Ovary (tissue), 9 donors: ENCODE results near the gene PDE8A. TPM values are rescaled to one million over a fixed set of nuclear protein-coding genes. Genes with fewer than 3 reads are reported as not detected.

Source experiments
- DNase-seq, 5 donors: peaks; one replicate each; pipeline ENCODE4 v3.0.0-alpha.2; 2019 to 2020
- H3K27ac ChIP-seq, 2 donors: fragments of 200-600 bp; one replicate each; pipeline versions ENCODE4 v1.5.1 to v1.8.0; 2019 to 2022
- H3K27me3 ChIP-seq: fragments of 200-600 bp; one replicate; pipeline ENCODE4 v1.8.0; 2022
- H3K36me3 ChIP-seq: fragments of 200-600 bp; sonication (generic); one replicate; pipeline ENCODE4 v1.5.1; 2019
- H3K4me1 ChIP-seq: one replicate; pipeline ENCODE4 v1.8.1; 2013; ENCODE audit warnings: mild to moderate bottlenecking, moderate library complexity; ENCODE audit not compliant: insufficient read depth
- H3K4me3 ChIP-seq: fragments of 200-600 bp; sonication (generic); one replicate; pipeline ENCODE4 v1.5.1; 2017
- H3K9me3 ChIP-seq, 2 donors: fragments of 200-600 bp in 1 of 2; sonication (generic) in 1 of 2; one replicate each; pipeline versions ENCODE4 v1.5.1 to v1.8.1; 2013 to 2019; ENCODE audit warnings: mild to moderate bottlenecking in 1 of 2, moderate library complexity in 1 of 2
- EP300 ChIP-seq: sonication (generic); formaldehyde crosslinking; IDR thresholded peaks from one replicate; pipeline ENCODE4 v1.6.1; 2017; ENCODE audit warnings: antibody characterized with exemption
- POLR2A ChIP-seq: fragments of 450-650 bp; IDR thresholded peaks from one replicate; pipeline ENCODE4 v1.6.1; 2017; ENCODE audit warnings: antibody characterized with exemption, mild to moderate bottlenecking, moderate library complexity
- WGBS, 3 donors: extraction: QIAGEN DNeasy Blood & Tissue Kit in 1 of 3; methylation state at CpG; one replicate each; pipeline versions ENCODE4 v1.1.5 to v1.1.7; 2013 to 2017; 5-methylcytosine and 5-hydroxymethylcytosine counted together
- intact Hi-C, 4 donors: fragments of 100-400 bp; cut with DNase I; formaldehyde crosslinking; loops; one replicate each; pipeline versions ENCODE4 v1.11.0 to v1.15.1; 2022 to 2023
- polyA plus RNA-seq, 2 donors: library from polyadenylated mRNA; stranded (reverse); fragments of 200-250 nt in 1 of 2; fragments of 350-450 nt in 1 of 2; fragmentation: Illumina TruSeq in 1 of 2; extraction: RNeasy Lipid Tissue Mini Kit (QIAGEN cat#74804) in 1 of 2; gene quantifications; one replicate each; pipeline ENCODE4 v1.2.3, GENCODE V29; 2013 to 2014
- total RNA-seq, 7 donors: library from RNA; depleted of rRNA in 2 of 7; stranded (reverse); fragments of >200 nt in 2 of 7; fragmentation: NEBNext Ultra II Directional in 3 of 7; extraction: Animal tissue kit (Norgen Biotek cat#: 25700) in 3 of 7; gene quantifications; one replicate each; pipeline versions ENCODE4 v1.1.0 to v1.2.4, GENCODE V29; 2016 to 2023
- TF ChIP-seq, protein P1 (sequence below), 3 donors: fragments of 450-650 bp in 2 of 3; fragments of 200-600 bp in 1 of 3; IDR thresholded peaks; one replicate each; pipeline versions ENCODE4 v1.5.1 to v1.8.0; 2016 to 2022; ENCODE audit warnings: antibody characterized with exemption in 3 of 3, mild to moderate bottlenecking in 1 of 3
- donor health status: DM: no; HTN: no; CAD: no; lungs with moderate emphysema.
- donor health status: DM: no; HTN: no; CAD: no.
- donor health status: Bipolar disorder and iron deficiency.
- donor health status: DM: yes; HTN: yes; CAD: no.
- donor health status: DM: no; HTN: no; CAD: no.
- donor health status: DM: yes; HTN: yes; CAD: no.

Gene PDE8A
- total and polyA plus RNA-seq, 9 donors = 13.8 to 61.8 (median 33.2) TPM

DNA sequence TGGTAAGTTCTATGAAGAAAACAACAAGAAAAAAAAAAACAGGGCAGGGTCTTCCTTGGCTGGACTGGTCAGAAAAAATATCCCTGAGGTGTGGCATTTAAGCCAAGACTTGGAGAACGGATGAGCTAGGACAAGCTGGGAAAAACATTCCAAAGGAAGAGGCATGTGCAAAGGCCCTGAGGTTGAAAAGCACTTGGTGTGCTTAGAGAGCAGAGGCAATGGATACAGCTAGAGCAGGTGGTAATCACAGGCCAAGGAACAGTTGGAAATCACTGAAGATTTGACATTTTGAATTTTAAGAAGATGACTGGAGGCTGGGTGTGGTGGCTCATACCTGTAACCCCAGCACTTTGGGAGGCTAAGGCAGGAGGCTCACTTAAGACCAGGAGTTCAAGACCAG, 42.9 kb upstream of the PDE8A start:
- no peak for DNase-seq
- 88 to 98% (median 92%) methylated on average over 1 of the region's 1 CpG for WGBS, 3 donors
- H3K9me3 ChIP-seq = no peaks in the 10 kb centered on the region
- no peak overlapping the region for H3K4me3 ChIP-seq
- intact Hi-C loops = loop anchor here in 1 of 4 donors (10.0 kb wide), 1 partner anchor 354 kb away; no protein-coding TSS in a partner anchor
- no peaks in the 10 kb centered on the region for H3K36me3 ChIP-seq
- no peak for TF ChIP-seq POLR2A
- TF ChIP-seq, protein P1, sequence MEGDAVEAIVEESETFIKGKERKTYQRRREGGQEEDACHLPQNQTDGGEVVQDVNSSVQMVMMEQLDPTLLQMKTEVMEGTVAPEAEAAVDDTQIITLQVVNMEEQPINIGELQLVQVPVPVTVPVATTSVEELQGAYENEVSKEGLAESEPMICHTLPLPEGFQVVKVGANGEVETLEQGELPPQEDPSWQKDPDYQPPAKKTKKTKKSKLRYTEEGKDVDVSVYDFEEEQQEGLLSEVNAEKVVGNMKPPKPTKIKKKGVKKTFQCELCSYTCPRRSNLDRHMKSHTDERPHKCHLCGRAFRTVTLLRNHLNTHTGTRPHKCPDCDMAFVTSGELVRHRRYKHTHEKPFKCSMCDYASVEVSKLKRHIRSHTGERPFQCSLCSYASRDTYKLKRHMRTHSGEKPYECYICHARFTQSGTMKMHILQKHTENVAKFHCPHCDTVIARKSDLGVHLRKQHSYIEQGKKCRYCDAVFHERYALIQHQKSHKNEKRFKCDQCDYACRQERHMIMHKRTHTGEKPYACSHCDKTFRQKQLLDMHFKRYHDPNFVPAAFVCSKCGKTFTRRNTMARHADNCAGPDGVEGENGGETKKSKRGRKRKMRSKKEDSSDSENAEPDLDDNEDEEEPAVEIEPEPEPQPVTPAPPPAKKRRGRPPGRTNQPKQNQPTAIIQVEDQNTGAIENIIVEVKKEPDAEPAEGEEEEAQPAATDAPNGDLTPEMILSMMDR (IDR thresholded peaks at IDR 0.05) = no peak
- no peak overlapping the region for H3K27ac ChIP-seq
- H3K4me1 ChIP-seq = no peaks in the 10 kb centered on the region
- no peaks in the 10 kb centered on the region for H3K27me3 ChIP-seq

DNA sequence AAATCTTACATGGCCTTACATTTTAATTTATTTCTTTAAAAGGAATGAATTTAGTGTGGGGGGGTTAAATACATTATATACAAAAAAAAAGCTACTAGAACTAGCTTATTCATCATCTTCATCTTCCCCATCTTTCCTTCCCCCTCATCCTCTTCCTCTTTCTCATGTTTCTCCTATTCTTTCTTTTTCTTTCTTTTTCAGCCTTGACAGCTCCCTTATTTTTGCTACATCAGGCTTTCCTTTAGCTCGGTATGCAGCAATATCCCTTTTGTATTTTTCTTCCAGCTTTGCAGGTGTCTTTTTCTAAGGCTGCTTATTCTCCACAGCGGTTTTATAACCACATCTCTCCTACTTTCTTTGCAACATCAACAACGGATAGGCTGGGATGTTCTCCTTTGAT, 41.3 kb upstream of the PDE8A start:
- no peak overlapping the region for H3K4me3 ChIP-seq
- no peaks in the 10 kb centered on the region for H3K36me3 ChIP-seq
- DNase-seq = no peak
- WGBS, 3 donors = 42 to 64% (median 58%) methylated on average over 3 of the region's 3 CpGs
- no peaks in the 10 kb centered on the region for H3K4me1 ChIP-seq
- H3K9me3 ChIP-seq = no peaks in the 10 kb centered on the region
- intact Hi-C loops = no loop called here
- H3K27me3 ChIP-seq = no peaks in the 10 kb centered on the region
- H3K27ac ChIP-seq = no peak overlapping the region
- TF ChIP-seq, protein P1 (IDR thresholded peaks at IDR 0.05) = no peak
- no peak for TF ChIP-seq POLR2A
- TF ChIP-seq EP300 = no peak

DNA sequence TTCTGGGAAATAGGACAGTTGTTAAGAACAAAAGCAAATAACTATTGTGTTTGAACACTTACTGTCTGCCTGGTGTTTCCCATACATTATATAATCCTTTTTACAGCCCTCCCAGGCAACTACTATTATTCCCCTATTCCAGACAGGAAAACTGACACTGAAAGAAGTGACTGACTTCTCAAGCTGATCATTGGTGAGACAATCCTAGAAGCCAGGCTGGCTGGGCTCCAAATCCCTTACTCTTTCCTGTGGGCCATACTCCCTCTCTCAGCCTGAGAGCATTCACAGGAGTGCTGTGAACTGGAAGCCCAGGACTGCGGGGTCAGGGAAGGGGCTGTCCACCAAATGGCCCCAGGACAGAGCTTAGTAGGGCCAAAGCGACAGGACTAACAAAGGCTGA, 39.2 kb upstream of the PDE8A start:
- Histone ChIP-seq H3K27ac (no peak overlapping the region), H3K27me3 (no peaks in the 10 kb centered on the region), H3K4me3 (no peak overlapping the region), H3K4me1 (peaks cover 3% of the 10 kb centered on the region), H3K9me3 (no peaks in the 10 kb centered on the region), H3K36me3 (no peaks in the 10 kb centered on the region)
- intact Hi-C loops = no loop called here
- DNase-seq = no peak
- 88 to 98% (median 93%) methylated on average over 2 of the region's 2 CpGs for WGBS, 3 donors
- TF ChIP-seq EP300 (no peak), POLR2A (no peak)
- TF ChIP-seq, protein P1 (IDR thresholded peaks at IDR 0.05) = no peak

DNA sequence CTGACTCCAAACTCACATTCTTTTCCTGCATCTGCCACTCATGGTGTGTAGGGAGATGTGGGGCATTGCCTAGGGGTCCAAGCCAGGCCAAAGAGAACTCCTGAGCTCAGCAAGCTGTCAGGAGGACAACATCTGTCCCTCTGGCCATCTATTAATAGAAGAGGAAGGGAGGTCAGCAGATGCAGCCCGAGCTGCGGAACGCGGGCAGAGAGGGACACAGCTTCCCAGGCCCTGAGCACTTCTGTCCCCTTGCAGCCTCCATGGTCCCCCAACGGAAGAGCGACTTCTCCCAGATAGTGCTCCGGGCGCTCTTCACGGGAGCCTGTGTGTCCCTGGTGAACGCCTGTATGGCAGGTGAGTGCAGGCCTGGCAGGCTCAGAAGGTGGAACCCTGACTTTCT, 37.3 kb upstream of the PDE8A start:
- H3K4me1 ChIP-seq = peaks cover 3% of the 10 kb centered on the region
- WGBS, 3 donors = 93 to 95% (median 95%) methylated on average over 10 of the region's 10 CpGs
- no peaks in the 10 kb centered on the region for H3K36me3 ChIP-seq
- H3K4me3 ChIP-seq = no peak overlapping the region
- H3K27me3 ChIP-seq = no peaks in the 10 kb centered on the region
- no peaks in the 10 kb centered on the region for H3K9me3 ChIP-seq
- intact Hi-C loops = no loop called here
- TF ChIP-seq POLR2A = no peak
- no peak for TF ChIP-seq EP300
- TF ChIP-seq, protein P1 (IDR thresholded peaks at IDR 0.05) = no peak
- no peak overlapping the region for H3K27ac ChIP-seq
- no peak for DNase-seq
